LNCaP clone FGC (cell line): Measurements from ENCODE around the gene USB1.
"Not testable (repeated sequence)": the region's sequence is repeated elsewhere in the genome, so short reads cannot be mapped to it uniquely, and the experiment has no call there.

ENCODE experiments used
- DNase-seq: peaks from one replicate; pipeline ENCODE4 v3.0.0-alpha.2; 2011; ENCODE audit warnings: low read depth
- H3K4me3 ChIP-seq: 2 replicates; pipeline ENCODE4 v1.5.1; 2011; ENCODE audit warnings: mild to moderate bottlenecking, low read depth, low read length, control low read depth
- CTCF ChIP-seq: IDR thresholded peaks from 2 replicates; pipeline ENCODE4 v1.5.1; 2012; ENCODE audit warnings: mild to moderate bottlenecking; ENCODE audit not compliant: control insufficient read depth, insufficient read depth; ENCODE audit errors: extremely low read depth

USB1 gene

DNA sequence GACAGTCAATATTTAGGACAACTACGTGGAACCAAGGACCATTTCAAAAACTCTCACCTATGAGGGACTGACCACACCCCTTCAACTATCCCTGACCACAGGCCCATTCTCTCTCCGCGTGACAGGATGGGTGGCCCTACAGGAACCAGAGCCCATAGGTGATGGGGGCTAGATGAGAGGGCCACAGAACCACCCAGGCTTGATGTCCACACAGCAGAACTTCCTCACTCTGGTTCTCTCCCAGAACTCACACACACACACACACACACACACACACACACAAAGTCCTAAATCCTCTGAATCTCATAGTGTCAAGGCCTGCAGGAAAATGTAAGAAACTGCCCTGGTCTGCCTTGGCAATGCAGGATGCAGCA is 2.2 kb upstream of the USB1 start:
- TF ChIP-seq CTCF: no peak
- no peak for DNase-seq
- peak overlapping the region; percentile 86; the same call in 1 of the 2 replicates for H3K4me3 ChIP-seq

DNA sequence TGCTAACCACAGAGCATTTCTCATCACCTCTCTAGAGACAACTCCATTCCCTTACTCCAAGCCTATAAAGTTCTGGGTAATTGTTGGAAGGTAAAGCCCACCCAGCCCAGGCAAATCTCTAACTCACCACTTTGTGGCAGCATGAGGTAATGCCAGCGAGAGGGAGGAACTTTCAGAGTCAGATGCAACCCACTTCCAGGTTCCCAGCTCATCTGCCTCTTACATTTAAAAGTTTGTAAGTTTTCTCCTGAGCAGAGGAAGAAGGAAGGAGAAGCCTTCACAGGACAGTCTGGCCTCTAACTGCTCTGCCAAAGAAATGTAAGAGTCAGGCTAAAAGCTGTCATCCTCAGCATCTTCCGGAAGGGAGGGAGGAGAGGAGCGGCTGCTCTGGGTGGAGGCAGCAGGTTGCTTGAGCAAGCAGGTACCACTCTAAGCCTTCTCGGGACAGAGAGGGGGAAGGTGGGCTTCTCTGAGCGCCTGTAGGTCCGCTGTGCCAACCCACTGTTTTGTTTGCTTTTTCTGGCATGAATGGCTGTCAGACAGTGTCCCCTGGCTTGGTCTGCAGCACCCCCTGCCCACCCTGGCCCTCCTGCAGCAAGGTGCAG is 1.7 kb upstream of the USB1 start:
- DNase-seq: no peak
- peak overlapping the region; percentile 86 for H3K4me3 ChIP-seq
- TF ChIP-seq CTCF: no peak

DNA sequence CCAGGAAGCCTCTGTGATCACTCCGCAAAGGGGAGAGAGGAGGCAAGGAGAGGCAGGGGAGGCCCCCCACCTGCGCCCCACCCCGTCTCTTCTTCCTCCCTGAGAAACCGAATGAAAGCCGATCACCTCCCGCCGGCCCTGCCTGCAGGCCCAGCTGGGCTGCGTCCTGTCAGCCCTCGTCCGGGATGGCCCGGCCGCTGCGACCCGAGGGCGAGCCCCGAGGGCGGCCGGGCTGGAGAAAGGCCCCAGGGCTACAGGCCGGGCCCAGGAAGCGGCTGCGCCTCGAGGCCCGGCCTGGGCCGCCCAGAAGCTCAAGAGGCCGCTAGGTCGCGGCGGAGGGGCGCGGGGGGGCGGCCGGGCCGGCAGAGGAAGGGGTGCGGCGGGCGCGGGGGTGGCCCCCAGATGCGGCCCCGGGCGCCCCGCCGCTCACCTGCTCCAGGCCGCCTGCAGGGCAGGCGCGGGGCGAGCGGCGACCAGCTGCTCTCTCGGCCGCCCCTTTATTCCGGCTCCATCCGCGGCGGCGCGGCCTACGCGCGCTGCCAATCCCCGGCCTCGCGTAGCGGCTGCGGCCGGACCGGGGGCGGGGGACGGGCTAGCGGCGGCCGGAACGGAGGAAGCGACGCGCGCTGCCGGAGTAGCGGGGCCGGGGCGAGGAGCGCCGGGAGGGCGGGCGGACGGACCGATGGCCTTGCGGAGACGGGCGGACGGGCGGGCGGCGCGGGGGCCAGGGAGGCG is 1.1 kb upstream of the USB1 start, which contains the start of gene ZNF319:
TSS of gene ZNF319 (minus strand) at position 702 of the 735 bp plus-strand sequence. CDS start 2,407 bp downstream, outside the sequence.
- DNase-seq: no peak
- TF ChIP-seq CTCF: no peak
- H3K4me3 ChIP-seq: peak within 1 kb of the TSS; percentile 86

DNA sequence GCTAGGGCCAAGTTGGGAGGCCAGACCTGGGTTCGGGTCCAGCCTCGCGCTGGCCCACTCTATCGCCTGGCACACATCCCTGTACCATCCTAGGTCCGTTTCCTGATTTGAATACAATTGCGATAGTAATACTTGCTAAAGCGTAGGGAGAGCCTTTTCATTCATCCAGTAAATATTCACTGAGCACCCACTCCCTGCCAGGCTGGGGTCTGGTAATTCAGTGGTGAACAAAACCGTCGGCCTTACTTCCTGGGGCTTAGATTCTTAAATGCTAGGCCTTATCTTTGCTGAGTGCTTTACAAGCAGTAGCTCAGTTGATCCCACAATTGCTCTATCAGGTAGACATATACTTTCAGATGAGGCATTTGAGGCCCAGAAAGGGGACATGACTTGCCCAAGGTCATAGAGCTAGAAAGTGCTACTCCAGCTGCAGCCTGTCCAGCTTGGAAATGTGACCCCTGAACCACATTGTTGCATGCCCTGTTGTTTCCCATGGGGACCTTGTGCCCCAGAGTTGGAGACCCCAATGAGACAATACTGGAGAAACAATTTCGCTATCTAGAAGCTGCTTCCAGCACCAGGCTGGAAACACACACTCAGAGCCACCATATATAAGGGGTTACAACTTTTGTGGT is 691 bp downstream of the USB1 start:
- DNase-seq: no peak
- H3K4me3 ChIP-seq: peak overlapping the region; percentile 86
- TF ChIP-seq CTCF: no peak

GRCh38 chr16:58002416-58002800 is 1.2 kb downstream of the USB1 start:
- no peak for TF ChIP-seq CTCF
- no peak for DNase-seq
- no peak overlapping the region for H3K4me3 ChIP-seq

- no peak for DNase-seq
- H3K4me3 ChIP-seq: no peak overlapping the region
- TF ChIP-seq CTCF: no peak
These were observed 1.7 kb downstream of the USB1 start for GRCh38 chr16:58002936-58003335.

DNA sequence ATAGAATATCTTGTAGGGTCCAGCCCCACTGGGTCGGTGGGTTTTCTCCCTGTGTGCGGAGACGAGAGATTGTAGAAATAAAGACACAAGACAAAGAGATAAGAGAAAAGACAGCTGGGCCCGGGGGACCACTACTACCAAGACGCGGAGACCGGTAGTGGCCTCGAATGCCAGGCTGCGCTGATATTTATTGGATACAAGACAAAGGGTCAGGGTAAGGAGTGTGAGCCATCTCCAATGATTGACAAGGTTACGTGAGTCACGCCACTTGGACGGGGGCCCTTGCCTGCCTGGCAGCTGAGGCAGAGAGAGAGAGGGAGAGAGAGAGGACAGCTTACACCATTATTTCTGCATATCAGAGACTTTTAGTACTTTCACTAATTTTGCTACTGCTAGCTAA is 3.5 kb downstream of the USB1 start:
- DNase-seq, H3K4me3 ChIP-seq: not testable (repeated sequence)
